Keratinocyte (primary cell): ENCODE results near the gene PRM1. TPM values are rescaled to one million over a fixed set of nuclear protein-coding genes. Genes with fewer than 3 reads are reported as not detected.
"Not testable (repeated sequence)": the region's sequence is repeated elsewhere in the genome, so short reads cannot be mapped to it uniquely, and the experiment has no call there.

Experiments used
- DNase-seq: peaks from one replicate; pipeline ENCODE4 v3.0.0-alpha.2; 2011; ENCODE audit warnings: low read depth, missing footprints, low spot score
- FAIRE-seq: peaks from 2 replicates; lab custom pipeline; 2011; peaks lifted over from hg19 to GRCh38; lab: Jason Lieb, UNC
- H2AFZ ChIP-seq: 2 replicates; pipeline ENCODE4 v1.6.0; 2012; ENCODE audit warnings: low read length, control low read depth, inconsistent platforms; ENCODE audit not compliant: control insufficient read depth
- H3K27ac ChIP-seq: 2 replicates; pipeline ENCODE4 v1.5.1; 2011; ENCODE audit warnings: low read length; ENCODE audit not compliant: control insufficient read depth, insufficient read depth
- H3K27me3 ChIP-seq: 3 replicates; pipeline ENCODE4 v1.6.0; 2011; ENCODE audit warnings: low read length; ENCODE audit not compliant: control insufficient read depth, insufficient read depth; ENCODE audit errors: extremely low read depth
- H3K36me3 ChIP-seq, 2 experiments: 2 replicates in 1 of 2; 3 replicates in 1 of 2; pipeline ENCODE4 v1.5.1; 2011; ENCODE audit warnings: low read length in 2 of 2, mild to moderate bottlenecking in 1 of 2; ENCODE audit not compliant: control insufficient read depth in 2 of 2, insufficient read depth in 2 of 2; ENCODE audit errors: extremely low read depth in 1 of 2
- H3K4me1 ChIP-seq: 3 replicates; pipeline ENCODE4 v1.5.1; 2011; ENCODE audit warnings: low read length; ENCODE audit not compliant: control insufficient read depth, insufficient read depth; ENCODE audit errors: extremely low read depth
- H3K4me2 ChIP-seq: 3 replicates; pipeline ENCODE4 v1.6.0; 2011; ENCODE audit warnings: low read depth, low read length; ENCODE audit not compliant: control insufficient read depth, insufficient read depth; ENCODE audit errors: extremely low read depth
- H3K4me3 ChIP-seq, 3 experiments: fragments of 200-600 bp in 1 of 3; sonication (generic) in 1 of 3; 2 replicates in 2 of 3; 3 replicates in 1 of 3; pipeline ENCODE4 v1.5.1; 2011 to 2016; ENCODE audit warnings: low read length in 3 of 3, mild to moderate bottlenecking in 3 of 3, control low read depth in 2 of 3, inconsistent platforms in 1 of 3, low read depth in 1 of 3, mixed read lengths in 1 of 3, mixed run types in 1 of 3, moderate library complexity in 1 of 3; ENCODE audit not compliant: control insufficient read depth in 2 of 3, insufficient read depth in 2 of 3; ENCODE audit errors: extremely low read depth in 1 of 3
- H3K79me2 ChIP-seq: 2 replicates; pipeline ENCODE4 v1.6.0; 2012; ENCODE audit warnings: low read length; ENCODE audit not compliant: control insufficient read depth, insufficient read depth
- H3K9ac ChIP-seq: 3 replicates; pipeline ENCODE4 v1.6.0; 2011; ENCODE audit warnings: low read length; ENCODE audit not compliant: control insufficient read depth, insufficient read depth; ENCODE audit errors: extremely low read depth
- H3K9me1 ChIP-seq: 3 replicates; pipeline ENCODE4 v1.6.0; 2011; ENCODE audit warnings: low read length; ENCODE audit not compliant: control insufficient read depth, insufficient read depth; ENCODE audit errors: extremely low read depth
- H3K9me3 ChIP-seq: 2 replicates; pipeline ENCODE4 v1.5.1; 2012; ENCODE audit warnings: low read depth, low read length; ENCODE audit not compliant: control insufficient read depth
- H4K20me1 ChIP-seq: 3 replicates; pipeline ENCODE4 v1.6.0; 2011; ENCODE audit warnings: low read length; ENCODE audit not compliant: control insufficient read depth, insufficient read depth; ENCODE audit errors: extremely low read depth
- dilution Hi-C: fragments of 300-500 bp; cut with MboI; formaldehyde crosslinking; loops from one replicate; pipeline ENCODE4 v1.7.0; 2020; ENCODE audit warnings: low sequenced_read_pairs; ENCODE audit not compliant: extremely low pct_ligation_motif_present
- polyA plus RNA-seq, 5 experiments: library from polyadenylated mRNA; depleted of rRNA in 3 of 5; stranded (reverse) in 3 of 5; stranded (forward) in 1 of 5; unstranded in 1 of 5; fragments of >200 nt; gene quantifications; 1 replicate in 1 of 5; 2 replicates in 3 of 5; 3 replicates in 1 of 5; pipeline versions ENCODE4 v1.2.1 to v1.2.3, GENCODE V29; 2011 to 2012; ENCODE audit warnings: missing spikeins in 2 of 5, low read depth in 1 of 5, low replicate concordance in 1 of 5
- TF ChIP-seq, protein P1 (sequence below), 3 experiments: IDR thresholded peaks in 1 of 3; conservative IDR thresholded peaks in 1 of 3; optimal IDR thresholded peaks in 1 of 3; 2 replicates in 2 of 3; 3 replicates in 1 of 3; pipeline versions ENCODE3 to v1.5.1; 2011; ENCODE audit warnings: low read length in 3 of 3, mild to moderate bottlenecking in 3 of 3, moderate library complexity in 2 of 3, control low read depth in 1 of 3, inconsistent platforms in 1 of 3; ENCODE audit not compliant: insufficient read depth in 2 of 3; ENCODE audit errors: extremely low read depth in 1 of 3

Gene PRM1
- polyA plus RNA-seq, 1 donor (not counting 4 experiments of a cell fraction or from before 2014, with no cell fraction given), result not detected

GRCh38 chr16:11299865-11300559 lies 18.9 kb upstream of the PRM1 start:
- Histone ChIP-seq H4K20me1 (no peaks in the 10 kb centered on the region), H3K9me1 (no peaks in the 10 kb centered on the region), H3K36me3 (no peaks in the 10 kb centered on the region), H3K4me2 (no peak overlapping the region), H3K27ac (no peak overlapping the region), H3K27me3 (no peaks in the 10 kb centered on the region), H2AFZ (no peak overlapping the region), H3K4me3 (no peak overlapping the region), H3K9ac (no peak overlapping the region), H3K9me3 (no peaks in the 10 kb centered on the region), H3K79me2 (no peaks in the 10 kb centered on the region), H3K4me1 (peaks cover 14% of the 10 kb centered on the region)
- TF ChIP-seq, protein P1, sequence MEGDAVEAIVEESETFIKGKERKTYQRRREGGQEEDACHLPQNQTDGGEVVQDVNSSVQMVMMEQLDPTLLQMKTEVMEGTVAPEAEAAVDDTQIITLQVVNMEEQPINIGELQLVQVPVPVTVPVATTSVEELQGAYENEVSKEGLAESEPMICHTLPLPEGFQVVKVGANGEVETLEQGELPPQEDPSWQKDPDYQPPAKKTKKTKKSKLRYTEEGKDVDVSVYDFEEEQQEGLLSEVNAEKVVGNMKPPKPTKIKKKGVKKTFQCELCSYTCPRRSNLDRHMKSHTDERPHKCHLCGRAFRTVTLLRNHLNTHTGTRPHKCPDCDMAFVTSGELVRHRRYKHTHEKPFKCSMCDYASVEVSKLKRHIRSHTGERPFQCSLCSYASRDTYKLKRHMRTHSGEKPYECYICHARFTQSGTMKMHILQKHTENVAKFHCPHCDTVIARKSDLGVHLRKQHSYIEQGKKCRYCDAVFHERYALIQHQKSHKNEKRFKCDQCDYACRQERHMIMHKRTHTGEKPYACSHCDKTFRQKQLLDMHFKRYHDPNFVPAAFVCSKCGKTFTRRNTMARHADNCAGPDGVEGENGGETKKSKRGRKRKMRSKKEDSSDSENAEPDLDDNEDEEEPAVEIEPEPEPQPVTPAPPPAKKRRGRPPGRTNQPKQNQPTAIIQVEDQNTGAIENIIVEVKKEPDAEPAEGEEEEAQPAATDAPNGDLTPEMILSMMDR (optimal IDR thresholded peaks at IDR 0.05 in 1 of 3, IDR thresholded peaks at IDR 0.05 in 1 of 3, conservative IDR thresholded peaks at IDR 0.05 in 1 of 3; ENCODE audit: extremely low read depth in 1 of 3, insufficient read depth in 2 of 3, low read length in 3 of 3), result no peak
- no peak for FAIRE-seq
- dilution Hi-C loops, result no loop called here
- DNase-seq, result no peak

GRCh38 chr16:11298950-11299547 lies 17.9 kb upstream of the PRM1 start:
- peaks cover 14% of the 10 kb centered on the region for H3K4me1 ChIP-seq
- H3K36me3 ChIP-seq, dilution Hi-C loops, H3K79me2 ChIP-seq, H3K4me3 ChIP-seq, H3K4me2 ChIP-seq, DNase-seq, H2AFZ ChIP-seq, H3K9me1 ChIP-seq, H3K27ac ChIP-seq, FAIRE-seq, H3K9me3 ChIP-seq, H4K20me1 ChIP-seq, H3K27me3 ChIP-seq, H3K9ac ChIP-seq: not testable (repeated sequence)
